Small intestine (tissue), 7 donors: ENCODE data around the gene KCNK7. TPM values are rescaled to one million over a fixed set of nuclear protein-coding genes. Genes with fewer than 3 reads are reported as not detected.

ENCODE experiments used
- DNase-seq, 2 donors: peaks; one replicate each; pipeline versions ENCODE4 v3.0.0 to v3.0.0-alpha.2; 2013
- FAIRE-seq: peaks from 2 replicates; lab custom pipeline; 2012; peaks lifted over from hg19 to GRCh38; lab: Jason Lieb, UNC
- H3K27ac ChIP-seq, 3 donors: one replicate each; pipeline ENCODE4 v1.5.1; 2013; ENCODE audit warnings: low read length in 2 of 3, mild to moderate bottlenecking in 2 of 3, control low read depth in 1 of 3, inconsistent platforms in 1 of 3, low read depth in 1 of 3, moderate library complexity in 1 of 3
- H3K27me3 ChIP-seq, 3 donors: one replicate each; pipeline ENCODE4 v1.6.1; 2013; ENCODE audit warnings: low read length in 3 of 3, inconsistent platforms in 1 of 3; ENCODE audit not compliant: control insufficient read depth in 3 of 3, insufficient read depth in 3 of 3
- H3K36me3 ChIP-seq, 3 donors: one replicate each; pipeline ENCODE4 v1.6.1; 2013; ENCODE audit warnings: low read length in 3 of 3, inconsistent platforms in 1 of 3, low read depth in 1 of 3, mild to moderate bottlenecking in 1 of 3, moderate library complexity in 1 of 3; ENCODE audit not compliant: control insufficient read depth in 3 of 3, insufficient read depth in 2 of 3
- H3K4me1 ChIP-seq, 3 donors: one replicate each; pipeline ENCODE4 v1.6.1; 2013; ENCODE audit warnings: low read length in 2 of 3, inconsistent platforms in 1 of 3, low read depth in 1 of 3, mild to moderate bottlenecking in 1 of 3, moderate library complexity in 1 of 3; ENCODE audit not compliant: control insufficient read depth in 3 of 3, insufficient read depth in 2 of 3
- H3K4me3 ChIP-seq, 3 donors: one replicate each; pipeline ENCODE4 v1.5.1; 2013; ENCODE audit warnings: low read length in 3 of 3, control low read depth in 1 of 3, inconsistent platforms in 1 of 3, low read depth in 1 of 3, mild to moderate bottlenecking in 1 of 3, moderate library complexity in 1 of 3
- H3K9me3 ChIP-seq, 2 donors: one replicate each; pipeline ENCODE4 v1.6.1; 2013; ENCODE audit warnings: low read depth in 1 of 2, low read length in 1 of 2; ENCODE audit not compliant: control insufficient read depth in 2 of 2, insufficient read depth in 1 of 2
- WGBS, 3 donors: extraction: QIAGEN DNeasy Blood & Tissue Kit; methylation state at CpG; one replicate each; pipeline ENCODE4 v1.1.7; 2013; 5-methylcytosine and 5-hydroxymethylcytosine counted together
- polyA plus RNA-seq, 4 donors: library from polyadenylated mRNA; stranded (reverse) in 3 of 4; unstranded in 1 of 4; fragments of 200-250 nt in 3 of 4; fragments of 120-200 nt in 1 of 4; gene quantifications; one replicate each; pipeline versions ENCODE4 v1.2.1 to v1.2.3, GENCODE V29; 2013
- donor health status: healthy with polysubstance abuse.
- donor health status: control.
- donor health status: control.
- donor health status: Bipolar disorder and iron deficiency.
- donor health status: healthy.

The KCNK7 gene
- polyA plus RNA-seq, 4 donors = 0.84 to 31.1 (median 0.89) TPM; not detected in 1

DNA sequence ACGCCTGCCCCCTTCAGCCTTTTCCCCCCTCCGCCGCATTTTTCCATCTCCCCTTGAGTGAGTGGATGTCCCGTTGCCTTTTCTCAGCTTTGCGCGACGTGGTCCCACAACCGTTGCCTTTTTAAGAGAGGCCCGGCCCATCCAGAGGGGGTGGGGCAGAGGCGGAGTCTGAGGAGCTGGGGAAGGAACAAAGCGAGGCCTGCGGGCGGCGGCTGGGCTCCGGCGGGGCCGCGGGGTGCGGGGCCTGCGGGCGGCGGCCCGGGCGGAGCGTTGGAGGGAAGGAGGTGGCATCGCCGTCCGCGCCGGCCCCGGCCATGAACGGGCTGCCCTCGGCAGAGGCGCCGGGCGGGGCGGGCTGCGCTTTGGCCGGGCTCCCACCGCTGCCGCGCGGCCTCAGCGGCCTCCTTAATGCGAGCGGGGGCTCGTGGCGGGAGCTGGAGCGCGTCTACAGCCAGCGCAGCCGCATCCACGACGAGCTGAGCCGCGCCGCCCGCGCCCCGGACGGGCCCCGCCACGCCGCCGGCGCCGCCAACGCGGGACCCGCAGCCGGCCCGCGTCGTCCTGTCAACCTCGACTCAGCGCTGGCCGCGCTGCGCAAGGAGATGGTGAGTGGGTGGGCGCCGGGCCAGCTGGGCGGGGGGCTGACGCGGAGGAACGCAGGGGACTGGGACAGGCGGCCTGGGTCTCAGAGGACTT lies 23.1 kb downstream of the KCNK7 start, which contains the start of gene FAM89B:
FAM89B (plus strand) TSS at position 183 of the 696 bp plus-strand sequence; CDS start at position 315, 132 bp downstream.
- peak within 1 kb of the TSS; percentile 29 to 97 (median 75) for H3K27ac ChIP-seq
- WGBS, 3 donors = 0 to 1% (median 1%) methylated on average over 52 to 86 of the region's 86 CpGs
- no peak for FAIRE-seq
- no peaks in the 10 kb centered on the region for H3K27me3 ChIP-seq
- no peaks in the 10 kb centered on the region for H3K9me3 ChIP-seq
- H3K36me3 ChIP-seq = peaks cover 0 to 26% (median 0%) of the 10 kb centered on the region in 3 donors
- H3K4me3 ChIP-seq = peak within 1 kb of the TSS; percentile 71 to 94 (median 86)
- peaks cover 2 to 58% (median 3%) of the 10 kb centered on the region in 3 donors for H3K4me1 ChIP-seq
- DNase-seq = peak; percentile 91 to 94

DNA sequence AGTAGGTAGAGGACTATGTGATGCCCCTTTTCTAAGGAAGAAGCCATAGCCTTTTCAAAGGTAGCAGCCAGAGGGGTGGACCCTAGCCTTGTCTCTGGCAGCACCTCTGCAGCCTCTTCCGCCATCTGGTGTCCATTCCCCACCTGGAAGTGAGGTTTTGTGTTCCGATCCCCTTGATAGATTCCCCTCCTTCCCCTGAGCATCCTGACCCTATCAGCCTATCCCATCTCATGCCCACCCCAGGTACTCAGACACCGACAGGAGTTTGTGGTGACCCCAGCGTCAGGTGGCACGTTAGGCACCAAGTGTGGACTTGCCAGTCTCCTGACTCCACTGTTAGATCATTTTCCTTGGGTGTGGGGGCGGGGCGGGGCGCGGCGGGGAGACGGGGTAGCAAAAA lies 23.7 kb downstream of the KCNK7 start:
- 5 to 9% (median 7%) methylated on average over 6 to 11 of the region's 11 CpGs for WGBS, 3 donors
- peaks cover 0 to 53% (median 2%) of the 10 kb centered on the region in 3 donors for H3K4me1 ChIP-seq
- peaks cover 0 to 28% (median 0%) of the 10 kb centered on the region in 3 donors for H3K36me3 ChIP-seq
- DNase-seq (peak in 1 of 2 donors; percentile 51), FAIRE-seq (no peak)
- no peaks in the 10 kb centered on the region for H3K9me3 ChIP-seq
- H3K4me3 ChIP-seq = peak overlapping the region; percentile 14 to 94 (median 71)
- H3K27ac ChIP-seq = peak overlapping the region; percentile 29 to 97 (median 75)
- H3K27me3 ChIP-seq = no peaks in the 10 kb centered on the region

DNA sequence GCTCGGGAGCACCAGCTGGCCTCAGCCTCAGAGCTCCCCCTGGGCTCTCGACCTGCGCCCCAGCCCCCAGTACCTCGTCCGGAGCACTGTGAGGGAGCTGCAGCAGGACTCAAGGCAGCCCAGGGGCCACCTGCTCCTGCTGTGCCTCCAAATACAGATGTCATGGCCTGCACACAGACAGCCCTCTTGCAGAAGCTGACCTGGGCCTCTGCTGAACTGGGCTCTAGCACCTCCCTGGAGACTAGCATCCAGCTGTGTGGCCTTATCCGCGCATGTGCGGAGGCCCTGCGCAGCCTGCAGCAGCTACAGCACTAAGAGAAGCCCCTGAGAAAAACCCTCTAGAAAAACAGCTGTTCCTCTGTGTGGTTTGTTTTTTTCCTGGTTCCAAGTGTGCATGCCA lies 24.2 kb downstream of the KCNK7 start:
- peaks cover 0 to 48% (median 0%) of the 10 kb centered on the region in 3 donors for H3K4me1 ChIP-seq
- H3K9me3 ChIP-seq = no peaks in the 10 kb centered on the region
- peak overlapping the region in 2 of 3 donors; percentile 81 to 86 for H3K4me3 ChIP-seq
- DNase-seq = no peak
- no peak for FAIRE-seq
- H3K27me3 ChIP-seq = no peaks in the 10 kb centered on the region
- peaks cover 0 to 33% (median 0%) of the 10 kb centered on the region in 3 donors for H3K36me3 ChIP-seq
- peak overlapping the region in 1 of 3 donors; percentile 97 for H3K27ac ChIP-seq
- 72 to 85% (median 83%) methylated on average over 9 of the region's 9 CpGs for WGBS, 3 donors

DNA sequence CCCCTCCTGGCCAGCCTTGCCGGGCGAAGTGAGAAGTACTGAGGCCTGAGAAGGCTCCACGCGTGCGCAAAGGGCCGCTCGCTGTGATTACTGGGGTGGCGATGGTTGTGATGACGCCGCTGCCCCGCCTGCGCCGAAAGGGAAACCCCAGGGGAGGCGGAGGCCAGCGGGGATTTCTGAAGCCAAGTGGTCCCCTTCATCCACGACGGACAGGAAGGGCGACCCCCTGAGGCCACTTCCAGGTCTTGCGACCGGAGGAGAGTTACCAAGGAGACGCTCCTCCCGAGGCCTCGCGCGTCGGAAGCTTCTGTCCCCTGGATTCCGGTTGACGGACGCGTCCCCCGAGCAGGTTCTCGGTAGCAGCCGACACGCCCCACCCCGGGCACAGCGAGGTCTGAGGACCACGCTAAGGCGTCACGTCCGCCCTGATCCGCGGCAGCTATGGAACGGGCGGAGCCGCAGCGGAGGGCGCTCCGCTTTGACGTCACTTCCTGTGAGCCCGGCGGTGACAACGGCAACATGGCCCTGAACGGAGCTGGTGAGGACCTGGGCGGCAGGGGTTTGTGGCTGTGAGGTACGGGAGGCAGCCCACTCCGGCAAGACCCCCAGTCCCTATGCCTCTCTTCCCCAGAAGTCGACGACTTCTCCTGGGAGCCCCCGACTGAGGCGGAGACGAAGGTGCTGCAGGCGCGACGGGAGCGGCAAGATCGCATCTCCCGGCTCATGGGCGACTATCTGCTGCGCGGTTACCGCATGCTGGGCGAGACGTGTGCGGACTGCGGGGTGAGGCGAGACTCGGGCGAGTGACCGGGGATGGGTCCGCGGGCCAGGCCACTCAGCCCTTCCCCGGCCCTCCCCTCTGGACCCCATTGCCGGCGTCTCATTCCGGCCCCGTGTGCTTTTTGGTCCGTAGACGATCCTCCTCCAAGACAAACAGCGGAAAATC lies 25.4 kb downstream of the KCNK7 start, which contains the start of gene ZNRD2:
ZNRD2 (plus strand) TSS at position 505 of the 946 bp plus-strand sequence; CDS start at position 520, 15 bp downstream.
- no peak for FAIRE-seq
- DNase-seq = peak; percentile 97 to 99
- peaks cover 0 to 34% (median 0%) of the 10 kb centered on the region in 3 donors for H3K36me3 ChIP-seq
- peak within 1 kb of the TSS; percentile 93 to 97 (median 93) for H3K27ac ChIP-seq
- H3K27me3 ChIP-seq = no peaks in the 10 kb centered on the region
- peak within 1 kb of the TSS; percentile 48 to 86 (median 81) for H3K4me3 ChIP-seq
- peaks cover 0 to 41% (median 2%) of the 10 kb centered on the region in 3 donors for H3K4me1 ChIP-seq
- WGBS, 3 donors = 0% methylated on average over 88 to 89 of the region's 89 CpGs
- H3K9me3 ChIP-seq = no peaks in the 10 kb centered on the region

DNA sequence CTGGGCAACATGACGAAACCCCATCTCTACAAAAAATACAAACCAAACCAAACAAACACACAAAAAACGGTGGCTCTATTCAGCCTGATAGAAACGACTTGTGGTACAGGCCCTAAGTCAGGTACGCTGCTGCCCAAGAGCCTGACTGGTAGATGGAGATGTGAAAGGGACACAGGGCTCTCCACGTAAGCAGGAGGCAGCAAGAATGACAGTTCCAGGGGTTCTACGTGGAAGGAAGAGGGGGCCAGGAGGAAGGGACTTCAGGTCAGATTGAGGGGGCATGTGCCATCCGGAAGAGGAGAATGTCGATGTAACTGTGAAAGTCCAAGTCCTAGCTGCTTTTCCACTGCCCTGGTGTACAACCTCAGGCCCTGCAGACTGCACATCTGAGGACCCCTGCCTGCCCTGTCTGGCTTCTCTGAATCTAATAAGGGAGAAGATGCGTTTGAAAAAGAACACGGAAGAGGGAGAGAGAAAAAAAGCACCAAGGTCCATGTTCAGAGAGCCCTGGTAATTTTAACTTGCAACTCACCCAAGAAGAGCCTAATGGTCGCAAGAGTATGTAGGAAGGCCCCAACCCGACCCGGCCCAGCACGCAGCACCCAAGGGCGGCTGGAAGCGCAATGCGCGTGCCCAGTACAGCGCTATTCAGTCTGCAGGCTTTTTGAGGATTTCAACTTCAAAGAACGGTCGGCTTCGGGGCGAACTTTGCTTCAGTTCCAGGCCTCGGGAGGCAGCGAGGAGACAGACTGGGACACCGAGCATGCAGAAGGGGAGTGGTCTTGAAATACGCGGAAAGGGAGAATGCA lies 26.2 kb downstream of the KCNK7 start:
- Histone ChIP-seq H3K9me3 (no peaks in the 10 kb centered on the region), H3K27ac (peak overlapping the region; percentile 93 to 97 (median 93)), H3K4me1 (peaks cover 0 to 34% (median 2%) of the 10 kb centered on the region in 3 donors), H3K4me3 (peak overlapping the region; percentile 43 to 86 (median 81)), H3K27me3 (no peaks in the 10 kb centered on the region), H3K36me3 (peaks cover 0 to 34% (median 0%) of the 10 kb centered on the region in 3 donors)
- FAIRE-seq = no peak
- 3 to 6% (median 4%) methylated on average over 28 of the region's 28 CpGs for WGBS, 3 donors
- no peak for DNase-seq

- no peak for FAIRE-seq
- Histone ChIP-seq H3K4me1 (peaks cover 0 to 16% (median 2%) of the 10 kb centered on the region in 3 donors), H3K4me3 (no peak overlapping the region), H3K27me3 (no peaks in the 10 kb centered on the region), H3K36me3 (peaks cover 0 to 21% (median 0%) of the 10 kb centered on the region in 3 donors), H3K9me3 (no peaks in the 10 kb centered on the region), H3K27ac (peak overlapping the region in 2 of 3 donors; percentile 54 to 61)
- no peak for DNase-seq
- 67 to 71% (median 67%) methylated on average over 7 of the region's 7 CpGs for WGBS, 3 donors
These were observed 29.8 kb downstream of the KCNK7 start for GRCh38 chr11:65565624-65566453.
